Measurements from ENCODE around the gene ATP5F1A. TPM values are rescaled to one million over a fixed set of nuclear protein-coding genes. Genes with fewer than 3 reads are reported as not detected.

The ATP5F1A gene
- total RNA-seq, 1 experiment from 2014 or later: 199 TPM

Other genes with a start within 250 kb of the ATP5F1A start
- 2.4 and 4.0 TPM in 2 replicates for gene EPG5, start 131.0 kb downstream of the ATP5F1A start, total RNA-seq (2014; rRNA removed; shearing (Covaris generic); ENCODE audit: low replicate concordance)
- gene PSTPIP2, start 26.0 kb downstream of the ATP5F1A start, total RNA-seq (2014; rRNA removed; shearing (Covaris generic); ENCODE audit: low replicate concordance): not detected in 2 replicates
- gene HAUS1, start 6.1 kb upstream of the ATP5F1A start, total RNA-seq (2014; rRNA removed; shearing (Covaris generic); ENCODE audit: low replicate concordance): 67.0 and 75.6 TPM in 2 replicates

All from Caki2 (cell line).